Left cardiac atrium (tissue), 4 donors: ENCODE results near the gene AGTRAP. TPM values are rescaled to one million over a fixed set of nuclear protein-coding genes. Genes with fewer than 3 reads are reported as not detected.

Experiments
- ATAC-seq, 2 donors: fragments of 200-7000 bp; cut with Tn5 transposase; one replicate each; pipeline ENCODE4 v1.9.1; 2020; ENCODE audit warnings: mild to moderate bottlenecking in 2 of 2, moderate library complexity in 2 of 2
- DNase-seq: peaks from one replicate; pipeline ENCODE4 v3.0.0-alpha.2; 2020
- intact Hi-C, 2 donors: fragments of 100-400 bp; cut with DNase I; formaldehyde crosslinking; loops; one replicate each; pipeline versions ENCODE4 v1.14.1 to v1.15.1; 2022 to 2023
- total RNA-seq, 2 donors: library from RNA; stranded (reverse); fragmentation: NEBNext Ultra II Directional; extraction: Animal tissue kit (Norgen Biotek cat#: 25700); gene quantifications; one replicate each; pipeline ENCODE4 v1.2.1, GENCODE V29; 2021
- donor health status: DM: no; HTN: yes; CAD: no.
- donor health status: DM: no; HTN: yes; CAD: no; lungs with severe emphysema.
- donor health status: DM: yes; HTN: yes; CAD: no.
- donor health status: Dilated cardiomyopathy.

The AGTRAP gene
- total RNA-seq, 2 donors from 2014 or later: 25.4 to 25.7 TPM

GRCh38 chr1:11777658-11778322, 41.9 kb downstream of the AGTRAP start:
- intact Hi-C loops: no loop called here
- DNase-seq (no peak), ATAC-seq (no peak)

DNA sequence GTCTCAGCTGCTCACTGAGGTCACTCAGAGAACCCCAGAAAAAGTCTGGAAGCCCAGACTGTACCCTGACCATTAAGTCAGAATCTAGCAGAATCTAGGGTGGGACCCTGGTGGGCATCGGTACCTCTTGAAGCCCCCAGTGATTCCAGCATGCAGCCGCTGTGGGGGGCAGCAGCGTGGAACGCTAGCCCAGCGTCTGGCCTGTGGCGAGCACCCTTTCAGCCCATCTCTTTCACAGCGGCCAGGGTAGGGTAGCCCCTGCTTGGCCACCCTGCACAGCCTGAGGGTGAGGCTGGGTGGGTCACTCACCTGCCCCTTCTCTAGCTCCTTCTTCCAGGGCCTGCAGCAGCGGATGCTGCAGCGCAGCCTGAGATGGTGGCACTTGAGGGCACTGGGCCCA, 42.4 kb downstream of the AGTRAP start:
- ATAC-seq: no peak
- DNase-seq: peak; percentile 8
- intact Hi-C loops: no loop called here

DNA sequence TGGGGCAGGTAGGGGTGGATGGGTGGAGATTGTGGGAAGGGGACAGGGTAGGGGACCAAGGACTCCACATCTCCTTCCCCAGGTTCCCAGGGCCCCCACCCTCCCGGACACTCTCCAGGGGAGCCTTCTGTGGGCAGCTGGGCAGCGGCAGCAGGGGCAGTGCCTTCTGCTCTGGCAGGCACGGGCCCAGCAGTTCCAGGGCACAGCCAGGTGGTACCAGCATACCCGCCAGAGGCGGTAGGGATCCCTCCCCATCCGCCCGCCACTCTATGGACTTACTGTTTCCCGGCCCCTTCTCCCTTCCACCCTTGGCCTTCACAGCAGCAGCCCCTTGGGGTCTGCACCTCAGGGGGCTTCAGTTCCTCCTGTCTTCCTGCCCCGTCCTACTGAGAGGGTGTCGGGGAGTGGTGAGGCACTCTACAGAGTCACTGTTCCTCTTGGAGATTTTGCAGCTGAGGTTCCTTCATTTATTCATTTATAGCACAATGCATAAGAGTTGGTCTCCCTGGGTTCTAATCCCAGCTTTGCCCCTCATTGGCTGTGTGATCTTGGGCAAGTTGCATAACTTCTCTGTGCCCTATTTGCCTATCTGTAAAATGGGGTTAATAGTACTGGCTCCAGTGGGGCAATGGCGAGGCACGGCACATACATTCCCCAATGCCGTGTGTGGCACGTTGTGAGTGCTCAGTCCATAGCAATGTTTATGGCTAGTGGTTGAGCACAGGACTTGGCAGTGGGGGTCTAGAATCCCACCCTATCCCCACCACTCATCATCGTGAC, 43.1 kb downstream of the AGTRAP start:
- DNase-seq: peak; percentile 9
- no peak for ATAC-seq
- intact Hi-C loops: no loop called here

DNA sequence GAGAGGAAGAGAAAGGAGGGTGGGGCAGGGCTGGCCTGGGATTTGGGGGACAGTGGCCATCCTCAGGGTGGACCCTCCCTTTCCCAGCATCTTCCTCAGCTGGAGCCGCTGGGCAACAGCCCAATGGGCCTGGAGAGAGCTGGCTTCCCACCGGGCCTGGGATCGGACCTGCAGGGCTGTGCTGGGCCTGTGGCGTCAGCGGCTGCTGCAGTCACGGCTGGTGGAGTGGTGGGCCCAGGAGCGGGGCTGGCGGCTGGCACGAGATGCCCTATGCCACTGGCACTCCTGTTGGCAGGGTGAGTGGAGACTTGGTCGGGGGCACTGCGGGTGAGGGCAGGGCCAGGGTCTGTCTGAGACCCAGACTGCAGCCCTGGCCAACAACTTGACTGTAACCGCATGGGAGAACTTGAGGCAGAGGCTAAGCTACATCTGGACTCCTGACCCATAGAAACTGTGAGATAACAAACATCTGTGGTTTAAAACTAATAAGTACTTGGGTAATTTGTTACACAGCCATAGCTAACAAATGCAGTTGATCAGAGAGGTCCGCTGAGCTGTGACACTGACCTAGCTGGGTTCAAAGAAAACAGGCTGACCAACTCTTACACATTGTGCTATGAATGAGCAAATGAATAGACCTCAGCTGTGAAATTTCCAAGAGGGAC, 43.9 kb downstream of the AGTRAP start:
- intact Hi-C loops: loop anchor here in 1 of 2 donors (5.0 kb wide), 1 partner anchor 43 kb away; the partner anchor contains the start of gene AGTRAP
- no peak for ATAC-seq
- DNase-seq: no peak

DNA sequence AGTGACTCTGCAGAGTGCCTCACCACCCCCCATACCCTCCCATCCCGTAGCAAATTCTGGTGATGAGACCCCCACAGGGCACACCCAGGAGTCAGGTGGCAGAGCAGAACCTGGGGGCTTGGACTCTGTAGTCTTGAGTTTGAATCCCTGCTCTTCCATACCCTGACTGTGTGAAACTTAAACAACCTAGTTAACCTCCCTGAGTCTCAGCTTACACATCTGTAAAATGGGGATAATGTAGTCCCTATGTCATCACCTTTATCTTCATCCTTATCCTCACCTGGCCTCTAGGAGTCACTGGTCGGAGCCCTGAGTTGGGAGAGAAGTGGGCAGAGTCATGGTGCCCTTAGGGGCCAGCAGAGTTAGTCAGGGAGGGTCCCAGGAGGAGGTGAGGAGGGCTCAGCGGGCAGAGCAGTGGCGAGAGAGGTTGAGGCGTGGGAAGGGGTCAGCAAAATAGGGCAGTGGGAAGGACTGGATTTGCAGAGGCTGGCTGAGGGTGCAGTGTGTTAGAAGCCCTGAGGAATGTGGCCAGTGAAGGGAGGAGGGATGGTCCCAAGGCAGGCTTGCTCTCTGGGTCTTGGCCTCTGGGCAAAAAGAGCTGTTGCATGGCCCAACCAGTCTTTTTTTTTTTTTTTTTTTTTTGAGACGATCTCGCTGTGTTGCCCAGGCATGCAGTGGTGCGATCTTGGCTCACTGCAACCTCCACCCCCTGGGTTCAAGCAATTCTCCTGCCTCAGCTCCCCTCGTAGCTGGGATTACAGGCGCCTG, 44.6 kb downstream of the AGTRAP start:
- intact Hi-C loops: loop anchor here in 1 of 2 donors (5.0 kb wide), 1 partner anchor 43 kb away; the partner anchor contains the start of gene AGTRAP
- no peak for DNase-seq
- no peak for ATAC-seq

- DNase-seq: peak; percentile 23
- intact Hi-C loops: loop anchor here in 1 of 2 donors (5.0 kb wide), 1 partner anchor 44 kb away; the partner anchor contains the start of gene AGTRAP
- peak in 1 of 2 donors; percentile 9 for ATAC-seq
Observed at GRCh38 chr1:11781297-11781696, 45.4 kb downstream of the AGTRAP start.

DNA sequence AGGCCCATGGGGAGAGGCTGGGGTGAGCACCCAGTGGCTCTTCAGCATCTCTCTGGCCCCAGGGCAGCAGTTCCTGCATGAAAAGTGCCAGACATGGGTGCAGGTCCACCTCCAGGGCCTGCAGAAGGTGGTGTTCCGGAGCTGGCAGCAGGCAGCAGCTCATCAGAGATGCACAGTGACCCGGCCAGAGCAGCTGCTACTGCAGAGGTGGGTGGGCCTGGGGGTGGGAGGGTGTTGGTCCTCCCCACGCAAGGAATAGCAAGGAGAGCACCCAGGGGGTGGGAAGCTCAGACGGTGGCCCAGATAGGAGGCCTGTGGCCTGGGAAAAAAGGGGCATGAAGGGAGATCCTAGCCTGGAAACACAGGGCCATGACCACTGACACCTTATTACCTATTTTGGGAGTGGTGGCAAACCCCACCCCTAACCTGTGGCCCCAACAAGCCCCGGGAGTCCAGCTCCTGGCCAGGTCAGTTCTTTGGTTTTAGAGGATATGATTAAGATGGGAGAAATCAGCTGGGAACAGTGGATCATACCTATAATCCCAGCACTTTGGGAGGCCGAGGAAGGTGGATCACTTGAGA, 46.3 kb downstream of the AGTRAP start:
- peak; percentile 22 for DNase-seq
- ATAC-seq: no peak
- intact Hi-C loops: loop anchor here in 1 of 2 donors (5.0 kb wide), 1 partner anchor 45 kb away; the partner anchor contains the start of gene AGTRAP

DNA sequence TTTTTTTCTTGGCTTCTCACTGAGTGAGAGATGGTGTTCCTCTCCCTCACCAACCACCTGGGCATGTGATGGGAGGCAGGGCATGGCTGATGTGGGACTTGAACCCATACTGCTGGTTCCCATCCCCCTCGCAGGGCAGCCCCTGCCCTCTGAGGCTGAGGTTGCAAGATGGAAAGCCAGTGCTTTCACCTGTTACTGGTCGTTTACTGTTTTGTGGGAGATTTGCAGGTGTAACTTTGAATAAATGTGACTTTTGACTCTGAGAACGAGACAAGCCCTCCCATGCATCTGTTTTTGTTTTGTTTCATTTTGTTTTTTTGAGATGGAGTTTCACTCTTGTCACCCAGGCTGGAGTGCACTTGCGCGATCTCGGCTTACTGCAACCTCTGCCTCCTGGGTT, 47.6 kb downstream of the AGTRAP start:
- ATAC-seq: no peak
- DNase-seq: no peak
- intact Hi-C loops: loop anchor here in 1 of 2 donors (5.0 kb wide), 1 partner anchor 46 kb away; the partner anchor contains the start of gene AGTRAP

- ATAC-seq (peak in 1 of 2 donors; percentile 1), DNase-seq (no peak)
- intact Hi-C loops: loop anchor here in 1 of 2 donors (5.0 kb wide), 1 partner anchor 47 kb away; the partner anchor contains the start of gene AGTRAP
Observed at GRCh38 chr1:11784256-11784992, 48.5 kb downstream of the AGTRAP start.

DNA sequence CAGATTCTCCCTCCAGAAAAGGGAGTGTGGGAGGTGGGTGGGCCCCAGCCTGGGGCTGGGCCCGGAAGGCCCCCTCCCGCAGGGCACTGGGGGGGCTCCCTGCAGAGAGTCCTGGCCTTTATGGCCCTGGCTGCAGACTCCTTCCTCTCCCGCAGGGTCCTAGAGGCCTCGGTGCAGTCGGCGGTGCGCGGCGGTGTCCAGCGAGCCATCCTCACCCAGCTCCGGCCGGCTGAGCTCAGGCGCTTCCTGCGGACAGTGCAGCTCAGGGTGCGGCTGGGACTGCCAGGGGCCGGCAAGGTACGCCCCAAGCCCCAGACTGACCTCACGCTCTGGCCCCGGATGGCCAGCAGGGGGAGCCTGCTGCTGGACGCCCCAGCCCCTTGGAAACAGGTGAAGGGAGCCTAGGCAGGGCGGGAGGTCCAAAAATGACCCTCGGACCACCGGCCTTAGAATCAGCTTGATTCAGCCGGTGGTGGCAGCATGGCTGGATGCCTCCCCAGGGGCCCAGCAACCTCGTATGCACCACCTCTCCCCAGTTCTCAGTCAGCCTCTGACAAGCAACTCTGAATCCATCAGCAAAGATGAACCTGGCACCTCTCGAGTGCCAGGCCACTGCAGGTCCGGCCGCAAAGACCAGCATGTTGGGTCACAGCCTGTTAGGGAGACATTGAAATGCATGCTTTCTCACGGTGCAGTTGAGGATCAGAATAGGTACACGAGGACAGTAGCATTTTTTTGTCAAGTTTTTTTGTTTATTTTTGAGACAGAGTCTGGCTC, 49.2 kb downstream of the AGTRAP start:
- ATAC-seq (peak; percentile 57 to 67), DNase-seq (peak; percentile 84)
- intact Hi-C loops: loop anchor here in 1 of 2 donors (5.0 kb wide), 1 partner anchor 48 kb away; the partner anchor contains the start of gene AGTRAP

DNA sequence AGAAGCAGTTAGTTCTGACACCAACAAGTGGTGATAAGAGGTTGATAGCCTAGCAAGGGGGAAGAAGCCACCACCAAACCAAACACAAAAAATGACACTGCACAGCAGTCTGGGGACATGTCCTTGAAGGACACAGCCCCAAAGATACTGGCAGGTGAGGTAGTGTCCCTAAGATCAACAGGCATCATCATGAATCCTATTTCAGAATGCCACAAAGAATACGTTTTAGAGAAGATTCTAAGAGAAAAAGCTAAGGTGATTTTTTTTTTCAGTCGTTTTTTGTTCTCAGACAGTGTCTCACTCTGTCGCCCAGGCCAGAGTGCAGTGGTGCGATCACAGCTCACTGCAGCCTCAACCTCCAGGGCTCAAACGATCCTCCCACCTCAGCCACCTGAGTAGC, 50.2 kb downstream of the AGTRAP start:
- DNase-seq (no peak), ATAC-seq (no peak)
- intact Hi-C loops: no loop called here

DNA sequence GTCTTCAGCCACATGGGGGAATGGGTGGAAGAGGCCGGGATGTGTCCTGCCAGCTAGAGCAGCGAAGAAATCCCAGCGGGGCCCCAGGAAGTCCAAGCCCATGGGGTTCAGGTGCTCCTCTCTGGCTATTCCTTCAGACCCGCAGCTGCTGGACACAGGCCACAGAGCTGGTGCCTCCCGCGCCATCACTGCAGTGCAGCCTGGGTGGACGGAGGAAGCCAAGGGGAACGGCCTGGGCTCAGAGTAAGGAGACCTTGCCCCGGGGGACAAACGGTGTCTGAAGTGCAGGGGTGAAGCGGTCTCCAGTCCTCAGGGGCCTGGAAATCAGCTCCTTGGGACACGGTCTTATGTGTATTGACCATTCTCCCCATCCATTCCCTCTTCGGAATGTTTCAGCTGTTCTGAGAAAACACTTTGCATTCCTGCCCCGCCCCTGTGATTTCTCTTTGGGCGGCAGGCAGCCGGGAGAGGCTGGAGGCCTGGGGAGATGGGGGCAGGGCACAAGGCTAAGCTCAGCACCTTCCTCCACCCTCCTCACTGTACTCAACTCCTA, 51.4 kb downstream of the AGTRAP start:
- ATAC-seq: peak; percentile 12 to 25
- DNase-seq: peak; percentile 75
- intact Hi-C loops: no loop called here

DNA sequence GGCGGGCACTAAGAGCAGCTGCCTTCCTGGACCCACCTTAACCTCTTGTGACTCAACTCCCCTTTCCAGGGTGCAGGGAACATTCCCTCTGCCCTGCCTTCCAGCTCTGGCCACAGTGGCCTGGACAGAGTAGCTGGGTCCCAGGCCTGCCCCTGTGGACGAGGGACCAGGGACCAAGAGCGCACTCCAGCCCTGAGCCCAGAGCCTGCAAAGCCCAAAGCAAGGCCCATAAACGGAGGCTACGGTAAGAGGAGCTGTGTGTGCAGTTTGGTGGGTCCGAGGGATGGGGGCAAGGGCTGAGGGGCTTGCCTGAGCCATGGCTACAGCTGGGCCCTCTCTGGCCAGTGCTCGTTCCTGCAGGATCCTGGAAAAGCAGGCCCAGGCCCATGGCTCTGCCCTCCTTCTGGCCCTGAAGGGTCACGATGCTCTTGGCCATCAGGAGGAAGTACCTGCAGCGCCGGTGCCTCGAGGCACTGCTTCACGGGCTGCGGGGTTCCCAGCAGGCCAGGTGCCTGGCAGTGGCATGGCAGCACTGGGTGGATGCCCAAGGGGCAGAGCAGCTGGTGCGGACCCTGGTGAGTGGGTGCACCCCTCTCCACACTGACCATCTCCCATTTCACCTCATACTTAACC, 52.0 kb downstream of the AGTRAP start:
- DNase-seq (no peak), ATAC-seq (no peak)
- intact Hi-C loops: no loop called here

DNA sequence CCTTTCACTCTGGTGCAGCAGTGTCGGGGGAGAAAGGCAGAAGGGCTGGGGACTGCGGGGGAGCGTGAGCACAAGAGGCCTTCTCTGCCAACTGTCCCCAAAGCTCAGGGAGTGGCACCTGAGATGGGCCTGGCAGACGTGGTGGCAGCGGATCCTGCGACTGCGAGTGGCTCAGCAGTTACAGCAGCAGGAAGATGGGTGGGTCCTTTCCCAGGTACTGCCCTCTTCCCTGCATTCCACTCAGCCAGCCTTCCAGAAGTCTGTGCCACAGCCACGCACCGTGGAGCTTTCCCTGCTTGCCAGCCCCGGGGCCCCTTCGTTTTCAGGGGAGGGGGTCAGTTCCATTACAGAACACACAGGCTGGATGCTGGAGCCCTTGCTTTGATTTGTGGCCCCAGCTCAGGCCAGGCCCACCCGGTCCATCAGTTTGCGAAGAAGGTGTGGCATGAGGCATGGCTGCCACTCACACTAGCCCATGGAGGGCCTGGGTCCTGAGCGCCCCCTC, 52.7 kb downstream of the AGTRAP start:
- DNase-seq (no peak), ATAC-seq (no peak)
- intact Hi-C loops: no loop called here

DNA sequence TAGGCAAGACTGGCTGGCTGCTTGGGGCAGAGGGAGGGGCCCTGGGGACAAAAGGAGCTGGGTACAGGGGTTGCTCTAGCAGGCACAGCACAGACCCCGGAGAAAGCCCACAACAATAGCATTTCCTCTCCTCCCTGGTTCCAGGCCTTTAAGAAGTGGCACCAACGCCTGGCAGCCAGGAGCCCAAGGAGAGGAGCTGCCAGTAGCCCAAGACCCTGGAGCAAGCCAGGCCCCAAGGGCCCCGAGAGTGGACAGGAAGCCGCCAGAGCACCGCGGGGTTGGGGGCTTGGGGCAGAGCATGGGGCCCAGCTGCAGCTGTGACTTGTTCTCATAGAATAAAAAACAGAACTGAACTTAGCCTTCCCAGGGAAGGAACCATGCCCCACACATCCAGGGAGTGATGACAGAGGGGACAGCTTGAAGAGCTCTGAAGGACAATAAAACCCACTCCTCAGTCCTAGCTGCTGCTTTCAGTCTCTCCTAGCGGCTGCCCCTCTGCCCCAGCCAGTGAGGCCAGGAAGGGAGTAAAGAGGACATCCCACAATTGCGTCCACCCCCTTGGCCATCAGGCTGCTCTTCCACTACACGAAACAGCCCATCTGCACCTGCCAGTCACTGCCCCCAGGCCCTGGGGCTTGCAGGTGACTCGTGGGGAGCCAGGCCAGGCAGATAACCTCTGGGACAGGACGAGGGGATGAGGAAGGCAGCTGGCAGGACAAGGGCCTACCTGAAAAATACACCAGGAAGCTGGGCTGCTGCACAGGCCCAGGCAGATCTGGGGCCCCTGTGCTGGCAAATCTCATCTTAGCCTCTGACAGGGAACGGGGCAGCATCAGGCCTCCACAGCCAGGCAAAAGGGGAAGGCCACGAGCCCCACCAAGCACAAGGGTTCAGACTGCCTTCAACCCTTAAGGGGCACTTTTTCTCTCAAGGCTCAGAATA, 53.5 kb downstream of the AGTRAP start:
- intact Hi-C loops: loop anchor here in 1 of 2 donors (2.0 kb wide), 1 partner anchor 15 kb away; the partner anchor contains the start of gene MTHFR
- DNase-seq (no peak), ATAC-seq (no peak)
